ENCODE data around the gene PARVB. TPM values are rescaled to one million over a fixed set of nuclear protein-coding genes. Genes with fewer than 3 reads are reported as not detected.

The PARVB gene
- polyA plus RNA-seq, 1 donor (not counting 4 experiments of a cell fraction or from before 2014, with no cell fraction given): 10.5 TPM

DNA sequence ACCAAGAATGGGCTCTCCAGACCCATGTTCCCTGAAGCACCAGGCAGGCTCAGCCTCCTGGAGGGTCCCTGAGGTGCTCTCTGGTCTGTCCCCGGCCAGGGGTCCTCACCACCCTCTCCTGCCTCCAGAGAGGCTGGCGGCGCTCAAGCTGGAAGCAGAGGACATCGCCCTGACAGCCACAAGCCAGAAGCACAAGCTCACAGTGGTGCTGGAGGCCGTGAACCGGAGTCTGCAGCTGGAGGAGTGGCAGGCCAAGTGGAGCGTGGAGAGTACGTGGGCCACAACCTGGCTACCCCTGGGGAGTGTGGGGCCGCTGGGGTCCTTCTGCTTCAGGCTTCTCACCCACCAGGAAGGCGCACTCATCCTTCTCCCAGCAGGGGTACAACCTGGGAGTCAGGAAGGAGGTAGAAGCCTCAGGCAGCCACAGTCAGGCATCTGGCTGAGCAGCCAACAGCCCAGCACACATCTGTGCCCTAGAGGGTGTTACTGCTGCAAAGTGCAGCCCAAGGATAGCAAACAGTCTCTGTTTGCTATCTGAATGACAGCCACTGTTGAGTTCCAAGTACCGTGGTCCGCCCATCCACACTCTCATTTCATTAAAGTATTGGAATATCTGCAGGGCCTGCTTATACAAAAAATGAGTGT, 165.0 kb downstream of the PARVB start:
- no peaks in the 10 kb centered on the region for H3K36me3 ChIP-seq (ENCODE audit: control insufficient read depth in 2 of 2, extremely low read depth in 1 of 2, insufficient read depth in 2 of 2, low read length in 2 of 2)
- no peaks in the 10 kb centered on the region for H3K9me3 ChIP-seq (ENCODE audit: control insufficient read depth, low read depth, low read length)
- no peaks in the 10 kb centered on the region for H3K4me1 ChIP-seq (ENCODE audit: control insufficient read depth, extremely low read depth, insufficient read depth, low read length)
- no peak overlapping the region for H2AFZ ChIP-seq (ENCODE audit: control insufficient read depth, low read length)
- H4K20me1 ChIP-seq (ENCODE audit: control insufficient read depth, extremely low read depth, insufficient read depth, low read length): no peaks in the 10 kb centered on the region
- H3K79me2 ChIP-seq (ENCODE audit: control insufficient read depth, insufficient read depth, low read length): no peaks in the 10 kb centered on the region
- dilution Hi-C loops (cut with MboI; ENCODE audit: extremely low pct_ligation_motif_present, low sequenced_read_pairs): no loop called here
- FAIRE-seq (no peak), DNase-seq (ENCODE audit: low read depth, low spot score) (no peak)
- H3K9ac ChIP-seq (ENCODE audit: control insufficient read depth, extremely low read depth, insufficient read depth, low read length): no peak overlapping the region
- no peak overlapping the region for H3K27ac ChIP-seq (ENCODE audit: control insufficient read depth, insufficient read depth, low read length)
- H3K9me1 ChIP-seq (ENCODE audit: control insufficient read depth, extremely low read depth, insufficient read depth, low read length): no peaks in the 10 kb centered on the region
- H3K27me3 ChIP-seq (ENCODE audit: control insufficient read depth, extremely low read depth, insufficient read depth, low read length): peaks cover 13% of the 10 kb centered on the region
- no peak for TF ChIP-seq EZH2 (IDR thresholded peaks at IDR 0.05; ENCODE audit: low read length)
- TF ChIP-seq, protein P1, sequence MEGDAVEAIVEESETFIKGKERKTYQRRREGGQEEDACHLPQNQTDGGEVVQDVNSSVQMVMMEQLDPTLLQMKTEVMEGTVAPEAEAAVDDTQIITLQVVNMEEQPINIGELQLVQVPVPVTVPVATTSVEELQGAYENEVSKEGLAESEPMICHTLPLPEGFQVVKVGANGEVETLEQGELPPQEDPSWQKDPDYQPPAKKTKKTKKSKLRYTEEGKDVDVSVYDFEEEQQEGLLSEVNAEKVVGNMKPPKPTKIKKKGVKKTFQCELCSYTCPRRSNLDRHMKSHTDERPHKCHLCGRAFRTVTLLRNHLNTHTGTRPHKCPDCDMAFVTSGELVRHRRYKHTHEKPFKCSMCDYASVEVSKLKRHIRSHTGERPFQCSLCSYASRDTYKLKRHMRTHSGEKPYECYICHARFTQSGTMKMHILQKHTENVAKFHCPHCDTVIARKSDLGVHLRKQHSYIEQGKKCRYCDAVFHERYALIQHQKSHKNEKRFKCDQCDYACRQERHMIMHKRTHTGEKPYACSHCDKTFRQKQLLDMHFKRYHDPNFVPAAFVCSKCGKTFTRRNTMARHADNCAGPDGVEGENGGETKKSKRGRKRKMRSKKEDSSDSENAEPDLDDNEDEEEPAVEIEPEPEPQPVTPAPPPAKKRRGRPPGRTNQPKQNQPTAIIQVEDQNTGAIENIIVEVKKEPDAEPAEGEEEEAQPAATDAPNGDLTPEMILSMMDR (optimal IDR thresholded peaks at IDR 0.05 in 1 of 3, IDR thresholded peaks at IDR 0.05 in 1 of 3, conservative IDR thresholded peaks at IDR 0.05 in 1 of 3; ENCODE audit: extremely low read depth in 1 of 3, insufficient read depth in 2 of 3, low read length in 3 of 3): no peak
- H3K4me3 ChIP-seq (ENCODE audit: control insufficient read depth in 2 of 3, extremely low read depth in 1 of 3, insufficient read depth in 2 of 3, low read depth in 1 of 3, low read length in 3 of 3): no peak overlapping the region
- no peak overlapping the region for H3K4me2 ChIP-seq (ENCODE audit: control insufficient read depth, extremely low read depth, insufficient read depth, low read depth, low read length)

DNA sequence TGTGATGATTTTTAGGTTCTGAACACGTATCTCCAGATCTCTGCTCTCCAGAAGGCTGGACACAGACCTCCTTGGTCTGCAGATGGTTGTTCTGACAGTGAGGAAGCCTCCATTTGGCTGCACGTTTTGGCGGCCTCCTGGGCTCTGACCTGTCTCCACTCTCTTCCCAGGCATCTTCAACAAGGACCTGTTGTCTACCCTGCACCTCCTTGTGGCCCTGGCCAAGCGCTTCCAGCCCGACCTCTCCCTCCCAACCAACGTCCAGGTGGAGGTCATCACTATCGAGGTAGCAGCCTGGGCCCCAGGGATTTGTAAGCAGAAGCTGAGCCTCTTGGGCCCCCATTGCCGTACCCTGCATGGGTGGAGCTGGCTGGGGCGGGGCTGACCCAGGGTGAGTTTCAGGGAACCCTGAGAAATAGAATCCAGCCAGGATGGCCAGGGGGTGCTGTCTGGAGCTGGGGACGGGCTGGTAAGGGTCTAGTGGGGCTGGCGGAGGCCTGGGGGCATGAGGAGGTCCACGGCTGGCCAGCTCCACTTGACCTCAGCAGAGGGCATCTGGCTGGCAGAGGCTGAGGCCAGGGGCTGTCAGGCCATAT, 166.4 kb downstream of the PARVB start:
- dilution Hi-C loops (cut with MboI; ENCODE audit: extremely low pct_ligation_motif_present, low sequenced_read_pairs): no loop called here
- Histone ChIP-seq H3K36me3 (ENCODE audit: control insufficient read depth in 2 of 2, extremely low read depth in 1 of 2, insufficient read depth in 2 of 2, low read length in 2 of 2) (no peaks in the 10 kb centered on the region), H3K4me1 (ENCODE audit: control insufficient read depth, extremely low read depth, insufficient read depth, low read length) (no peaks in the 10 kb centered on the region), H3K9me1 (ENCODE audit: control insufficient read depth, extremely low read depth, insufficient read depth, low read length) (no peaks in the 10 kb centered on the region), H3K9ac (ENCODE audit: control insufficient read depth, extremely low read depth, insufficient read depth, low read length) (no peak overlapping the region), H3K9me3 (ENCODE audit: control insufficient read depth, low read depth, low read length) (no peaks in the 10 kb centered on the region), H3K4me3 (ENCODE audit: control insufficient read depth in 2 of 3, extremely low read depth in 1 of 3, insufficient read depth in 2 of 3, low read depth in 1 of 3, low read length in 3 of 3) (no peak overlapping the region), H4K20me1 (ENCODE audit: control insufficient read depth, extremely low read depth, insufficient read depth, low read length) (no peaks in the 10 kb centered on the region), H3K79me2 (ENCODE audit: control insufficient read depth, insufficient read depth, low read length) (no peaks in the 10 kb centered on the region), H3K27ac (ENCODE audit: control insufficient read depth, insufficient read depth, low read length) (no peak overlapping the region), H3K27me3 (ENCODE audit: control insufficient read depth, extremely low read depth, insufficient read depth, low read length) (peaks cover 19% of the 10 kb centered on the region), H3K4me2 (ENCODE audit: control insufficient read depth, extremely low read depth, insufficient read depth, low read depth, low read length) (no peak overlapping the region), H2AFZ (ENCODE audit: control insufficient read depth, low read length) (no peak overlapping the region)
- no peak for FAIRE-seq
- no peak for TF ChIP-seq EZH2 (IDR thresholded peaks at IDR 0.05; ENCODE audit: low read length)
- TF ChIP-seq, protein P1 (optimal IDR thresholded peaks at IDR 0.05 in 1 of 3, IDR thresholded peaks at IDR 0.05 in 1 of 3, conservative IDR thresholded peaks at IDR 0.05 in 1 of 3; ENCODE audit: extremely low read depth in 1 of 3, insufficient read depth in 2 of 3, low read length in 3 of 3): no peak
- DNase-seq (ENCODE audit: low read depth, low spot score): no peak
